ENCODE results near the gene PTPRD. TPM values are rescaled to one million over a fixed set of nuclear protein-coding genes. Genes with fewer than 3 reads are reported as not detected.

The PTPRD gene
- total RNA-seq, 1 experiment from 2014 or later: 32.5 TPM

- no peak overlapping the region for H2BK5ac ChIP-seq (ENCODE audit: insufficient read length, low read length)
- Mint-ChIP-seq H3K4me1 (peaks cover 33 to 36% of the 10 kb centered on the region in 2 experiments), H3K4me3 (no peak overlapping the region), H3K27me3 (ENCODE audit: low read depth) (no peaks in the 10 kb centered on the region), H3K27ac (no peak overlapping the region), H3K36me3 (ENCODE audit: insufficient read depth in 1 of 3, low read depth in 3 of 3) (peaks cover 0 to 2% (median 0%) of the 10 kb centered on the region in 3 experiments; a peak in 2 of 7 replicates), H3K9me3 (no peaks in the 10 kb centered on the region; a peak in 1 of 5 replicates)
- no peak overlapping the region for H2AFZ ChIP-seq (ENCODE audit: low read length)
- no peak overlapping the region for H3K18ac ChIP-seq (ENCODE audit: insufficient read length, low read depth, low read length)
- H2BK20ac ChIP-seq (ENCODE audit: low read depth, low read length, poor library complexity, severe bottlenecking): no peak overlapping the region
- H4K8ac ChIP-seq (replicated peaks; ENCODE audit: insufficient read length, low read depth, low read length): no peak overlapping the region
- no peaks in the 10 kb centered on the region for H3K9me3 ChIP-seq (ENCODE audit: control insufficient read depth, low read depth, low read length)
- H3K4ac ChIP-seq (ENCODE audit: low read depth, low read length): no peak overlapping the region
- H4K5ac ChIP-seq (ENCODE audit: insufficient read length, low read depth, low read length): no peak overlapping the region
- H3K9ac ChIP-seq (ENCODE audit: extremely low read depth, insufficient read length, low read length): no peak overlapping the region
- H3K27ac ChIP-seq (ENCODE audit: insufficient read length, low read depth, low read length): no peak overlapping the region
- no peaks in the 10 kb centered on the region for H3K23me2 ChIP-seq (ENCODE audit: insufficient read length, low read depth, low read length, poor library complexity, severe bottlenecking)
- no peak overlapping the region for H2BK12ac ChIP-seq (ENCODE audit: insufficient read length, low read depth, low read length)
- H3K56ac ChIP-seq (ENCODE audit: insufficient read length, low read depth, low read length): no peak overlapping the region
- H3K4me1 ChIP-seq (ENCODE audit: insufficient read depth, low read length): peaks cover 4% of the 10 kb centered on the region; the same call in 1 of the 2 replicates
- H3K27me3 ChIP-seq (ENCODE audit: insufficient read depth, low read length): no peaks in the 10 kb centered on the region
- no peak overlapping the region for H2BK120ac ChIP-seq (ENCODE audit: low read depth, low read length, poor library complexity, severe bottlenecking)
- no peak overlapping the region for H3K4me2 ChIP-seq (ENCODE audit: insufficient read depth, insufficient read length, low read length)
- H3K14ac ChIP-seq (ENCODE audit: insufficient read depth, low read length): no peak overlapping the region
- H4K91ac ChIP-seq (ENCODE audit: insufficient read length, low read depth, low read length): no peak overlapping the region
- H4K20me1 ChIP-seq (ENCODE audit: control insufficient read depth, insufficient read depth, insufficient read length): no peaks in the 10 kb centered on the region
- no peak overlapping the region for H2BK15ac ChIP-seq (ENCODE audit: low read depth, low read length)
- H3K79me1 ChIP-seq (ENCODE audit: insufficient read depth, low read depth, low read length, poor library complexity, severe bottlenecking): no peaks in the 10 kb centered on the region
- no peaks in the 10 kb centered on the region for H3K79me2 ChIP-seq (ENCODE audit: insufficient read depth, low read length)
- no peak overlapping the region for H3T11ph ChIP-seq (ENCODE audit: low read length)
- H3K23ac ChIP-seq (ENCODE audit: insufficient read length, low read depth, low read length): no peak overlapping the region
- TF ChIP-seq CTCF (conservative IDR thresholded peaks at IDR 0.05): no peak
- H2AK5ac ChIP-seq (ENCODE audit: insufficient read length, low read length): no peak overlapping the region
- no peak for DNase-seq
Observed at GRCh38 chr9:10003047-10003446, 609.8 kb downstream of the PTPRD start.

Data from H9 (cell line).